Stimulated activated CD8-positive, alpha-beta memory T cell treated with anti-CD3 and anti-CD28 coated beads, Interleukin-2, amount 100 ng/mL, for 1 hour (primary cell): ENCODE measurements around the gene TSHR.
"Not testable (repeated sequence)": the region's sequence is repeated elsewhere in the genome, so short reads cannot be mapped to it uniquely, and the experiment has no call there.

Experiments
- DNase-seq, 2 donors: peaks; one replicate each; pipeline ENCODE4 v3.0.0-alpha.2; 2020; ENCODE audit warnings: low read depth in 2 of 2

Gene TSHR

DNA sequence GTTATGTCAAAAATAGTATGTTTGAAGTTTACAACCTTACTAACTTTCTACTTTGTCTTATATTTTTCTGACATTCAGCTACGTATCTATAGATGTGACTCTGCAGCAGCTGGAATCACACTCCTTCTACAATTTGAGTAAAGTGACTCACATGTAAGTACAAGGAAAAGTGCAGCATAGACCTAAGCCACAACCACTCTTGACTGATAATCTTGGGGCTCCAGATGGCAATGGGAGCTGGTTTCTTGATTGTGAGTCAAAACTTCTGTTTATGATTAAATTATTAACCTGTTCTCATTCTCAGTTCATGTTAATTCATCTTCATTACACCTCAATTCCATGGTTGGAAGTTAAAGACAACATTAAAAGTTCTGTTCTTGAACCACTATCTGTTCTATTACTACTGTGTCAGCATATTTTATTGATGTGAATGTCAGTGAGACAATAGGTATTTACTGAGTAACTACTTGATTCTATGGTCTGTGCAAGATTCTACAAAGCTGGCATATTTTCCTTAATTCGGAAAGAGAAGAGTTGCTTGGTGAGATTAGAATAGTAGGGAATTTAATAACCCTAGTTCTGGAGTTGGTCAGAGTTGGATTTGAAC, 112.9 kb downstream of the TSHR start:
- DNase-seq = no peak

- no peak for DNase-seq
These were observed 115.1 kb downstream of the TSHR start for GRCh38 chr14:81070511-81070910.

DNA sequence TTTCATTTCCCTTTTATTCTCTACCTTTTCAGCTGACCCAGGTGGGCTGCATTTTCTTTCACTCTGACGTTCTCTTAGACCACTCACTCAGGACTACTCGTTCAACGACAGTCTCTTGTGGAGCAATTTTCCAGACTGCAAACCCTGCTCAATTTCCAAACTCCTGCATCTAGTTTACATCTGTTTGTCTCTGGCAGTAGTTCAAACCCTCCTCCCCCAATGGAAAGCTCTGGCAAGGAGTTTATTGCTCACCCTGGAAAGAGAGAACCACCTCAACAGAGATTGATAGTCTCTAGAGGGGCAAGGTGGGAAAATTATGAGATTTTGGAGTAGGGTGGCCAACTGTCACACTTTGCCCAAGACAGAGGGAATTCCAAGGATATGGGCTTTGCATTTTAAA, 130.2 kb downstream of the TSHR start:
- DNase-seq = no peak

- no peak for DNase-seq
These were observed 131.8 kb downstream of the TSHR start for GRCh38 chr14:81087230-81087629.

- DNase-seq = no peak
These were observed 135.7 kb downstream of the TSHR start for GRCh38 chr14:81091139-81091538.

GRCh38 chr14:81091660-81092059, 136.2 kb downstream of the TSHR start:
- DNase-seq = no peak

DNA sequence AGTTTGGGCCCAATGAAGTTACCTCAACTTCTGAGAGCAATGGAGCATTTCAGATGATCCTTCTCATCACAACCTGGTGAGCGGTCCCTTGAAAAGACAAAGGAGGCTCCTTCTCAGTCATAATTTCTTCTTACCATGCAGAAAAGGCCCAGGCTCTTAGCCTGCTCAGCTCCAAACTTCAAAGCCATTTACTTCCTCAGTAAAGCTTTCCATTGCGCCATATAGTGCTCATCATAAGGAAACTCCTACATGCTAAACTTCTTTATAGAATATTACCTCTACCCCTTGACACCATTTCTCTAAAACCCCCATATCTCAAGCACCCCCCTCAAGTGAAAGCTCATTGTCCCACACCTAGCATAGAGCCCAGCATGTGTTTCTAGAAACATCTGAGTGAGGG, 138.2 kb downstream of the TSHR start:
- no peak for DNase-seq

GRCh38 chr14:81095539-81095938, 140.1 kb downstream of the TSHR start:
- DNase-seq = no peak

- DNase-seq = no peak
These were observed 141.2 kb downstream of the TSHR start for GRCh38 chr14:81096656-81097055.

DNA sequence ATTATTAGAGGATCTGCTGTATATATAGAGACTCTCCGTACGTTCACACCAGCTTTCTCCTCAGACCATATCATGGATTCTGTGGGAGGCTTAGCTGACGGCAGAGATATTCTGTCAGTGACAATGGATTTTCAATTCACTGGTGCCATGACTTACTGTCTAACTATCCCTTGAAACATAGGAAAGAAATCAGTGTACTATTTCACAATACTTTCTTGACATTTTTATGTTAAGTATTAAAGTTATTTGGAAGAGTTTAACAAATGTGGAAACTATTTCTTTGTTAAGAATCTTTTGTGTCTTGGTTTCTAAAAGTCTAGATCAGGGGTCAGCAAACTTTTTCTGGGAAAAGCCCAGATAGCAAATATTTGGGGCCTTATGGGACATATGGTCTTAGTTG, 146.8 kb downstream of the TSHR start:
- DNase-seq = no peak

GRCh38 chr14:81103443-81103842, 148.0 kb downstream of the TSHR start:
- no peak for DNase-seq

DNA sequence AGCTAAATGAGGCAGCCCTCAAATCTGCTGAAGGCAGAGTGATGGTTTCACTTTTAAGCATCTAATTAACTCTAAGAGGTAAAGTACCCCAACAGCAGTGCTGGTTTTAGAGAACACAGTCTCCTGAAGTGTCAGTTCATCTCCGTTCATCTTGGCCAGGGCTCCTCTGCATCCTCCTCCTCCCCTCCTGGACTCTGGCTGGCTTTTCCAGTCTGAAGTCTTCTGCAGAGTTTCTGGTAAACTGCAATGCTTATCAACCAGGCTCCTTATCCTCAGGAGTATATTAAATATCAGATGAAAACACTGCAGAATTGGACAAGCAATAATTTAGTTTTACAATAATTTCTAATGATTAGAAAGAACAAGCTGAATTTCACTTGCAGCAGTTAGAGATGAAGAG, 150.0 kb downstream of the TSHR start:
- DNase-seq = no peak

GRCh38 chr14:81105961-81106360, 150.5 kb downstream of the TSHR start:
- DNase-seq = no peak

- DNase-seq = no peak
These were observed 154.8 kb downstream of the TSHR start for GRCh38 chr14:81110186-81110585.

DNA sequence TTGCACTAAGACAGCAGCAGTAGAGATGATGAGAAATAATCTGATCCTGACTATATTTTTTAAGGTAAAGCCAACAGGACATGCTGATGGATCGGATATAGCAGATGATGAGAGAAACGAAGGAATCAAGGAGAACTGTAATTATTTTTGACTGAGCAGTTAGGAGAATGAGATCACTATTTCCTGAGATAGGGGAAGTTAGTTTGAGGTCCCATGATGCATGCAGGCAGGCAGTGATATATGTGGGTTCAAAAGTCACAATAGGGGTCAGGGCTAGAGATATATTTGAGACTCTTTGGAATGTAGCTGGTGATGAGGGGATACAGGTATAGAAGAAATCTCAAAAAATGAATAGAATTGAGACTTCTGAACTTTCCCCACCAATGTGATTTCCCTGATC, 157.8 kb downstream of the TSHR start:
- no peak for DNase-seq

GRCh38 chr14:81113945-81114820, 158.8 kb downstream of the TSHR start:
- DNase-seq = not testable (repeated sequence)

- DNase-seq = no peak
These were observed 165.1 kb downstream of the TSHR start for GRCh38 chr14:81120501-81120900.

GRCh38 chr14:81122326-81122725, 166.9 kb downstream of the TSHR start:
- DNase-seq = no peak

- DNase-seq = no peak
These were observed 168.4 kb downstream of the TSHR start for GRCh38 chr14:81123811-81124210.

DNA sequence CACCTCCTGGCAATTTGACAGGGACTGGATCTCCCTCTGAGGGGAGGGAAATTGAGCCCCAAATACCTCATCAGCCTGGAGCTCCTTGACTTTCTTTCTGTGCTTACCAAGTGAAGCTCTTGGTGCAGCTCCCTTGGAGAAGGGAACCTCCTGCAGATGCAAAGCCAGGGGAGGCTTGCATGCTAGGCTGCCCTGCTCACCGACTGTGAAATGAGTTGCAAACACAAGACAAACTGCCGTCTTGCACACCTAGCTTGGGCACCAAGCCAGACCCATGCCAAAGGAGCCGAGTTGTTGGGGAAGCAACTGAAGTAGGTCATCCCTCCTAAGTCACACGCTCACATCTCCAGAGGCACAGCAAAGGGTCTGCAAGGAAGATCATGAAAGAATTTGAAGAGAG, 170.1 kb downstream of the TSHR start:
- DNase-seq = no peak

DNA sequence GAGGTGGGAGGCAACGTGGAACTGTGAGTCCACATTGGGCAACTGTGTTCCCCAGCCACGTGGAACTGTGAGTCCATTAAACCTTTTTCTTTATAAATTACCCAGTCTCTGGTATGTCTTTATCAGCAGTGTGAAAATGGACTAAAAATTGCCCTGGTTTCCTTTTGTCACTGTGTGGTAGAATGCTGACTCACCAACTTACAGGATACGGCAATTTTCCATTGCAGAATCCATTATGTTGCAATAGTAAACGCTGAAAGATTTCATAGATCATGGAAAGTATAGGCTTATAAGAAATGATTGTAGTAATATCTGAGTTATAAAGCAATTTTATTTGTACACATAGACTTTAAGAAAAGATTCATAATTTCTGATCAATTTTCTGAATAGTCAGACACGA, 172.4 kb downstream of the TSHR start:
- DNase-seq = no peak

GRCh38 chr14:81129242-81129641, 173.8 kb downstream of the TSHR start:
- DNase-seq = no peak

- DNase-seq = no peak
These were observed 177.0 kb downstream of the TSHR start for GRCh38 chr14:81132468-81132867.
